SK-N-SH treated with all-trans-retinoic acid at 6 μM for 48 hours (cell line): ENCODE results near the gene KRT38.

Source experiments
- ATAC-seq: fragments of 200-7000 bp; cut with Tn5 transposase; 3 replicates; pipeline ENCODE4 v1.9.1; 2020; ENCODE audit warnings: mild to moderate bottlenecking, moderate library complexity
- ARNTL ChIP-seq: fragments of 450-650 bp; formaldehyde crosslinking; IDR thresholded peaks from 2 replicates; pipeline ENCODE4 v1.5.0; 2020; ENCODE audit warnings: low read depth, mild to moderate bottlenecking, moderate library complexity, borderline replicate concordance
- BACH2 ChIP-seq: fragments of 250-450 bp; sonication (Bioruptor Pico); IDR thresholded peaks from 2 replicates; pipeline ENCODE4 v1.9.0; 2021; ENCODE audit warnings: mild to moderate bottlenecking, borderline replicate concordance
- CSDC2 ChIP-seq: fragments of 250-450 bp; sonication (Bioruptor Pico); IDR thresholded peaks from 2 replicates; pipeline ENCODE4 v1.5.0; 2020; ENCODE audit warnings: mild to moderate bottlenecking, moderate library complexity
- CSRNP3 ChIP-seq: fragments of 250-450 bp; sonication (Bioruptor Pico); IDR thresholded peaks from 2 replicates; pipeline ENCODE4 v1.5.1; 2021; ENCODE audit warnings: mild to moderate bottlenecking, moderate library complexity
- ESRRG ChIP-seq: fragments of 250-450 bp; sonication (Bioruptor Pico); IDR thresholded peaks from 2 replicates; pipeline ENCODE4 v1.6.1; 2021; ENCODE audit warnings: mild to moderate bottlenecking
- ISL1 ChIP-seq: fragments of 250-450 bp; sonication (Bioruptor Pico); IDR thresholded peaks from 2 replicates; pipeline ENCODE4 v2.1.2; 2022; ENCODE audit warnings: mild to moderate bottlenecking, moderate library complexity
- OSR1 ChIP-seq: fragments of 250-450 bp; sonication (Bioruptor Pico); IDR thresholded peaks from 2 replicates; pipeline ENCODE4 v1.8.0; 2022; ENCODE audit warnings: moderate library complexity, mild to moderate bottlenecking, inconsistent platforms
- SNAI2 ChIP-seq: fragments of 250-450 bp; sonication (Bioruptor Pico); IDR thresholded peaks from 2 replicates; pipeline ENCODE4 v1.5.0; 2020; ENCODE audit warnings: mild to moderate bottlenecking, moderate library complexity
- TCF4 ChIP-seq: fragments of 250-450 bp; sonication (Bioruptor Pico); IDR thresholded peaks from 2 replicates; pipeline ENCODE4 v1.8.0; 2021; ENCODE audit warnings: mild to moderate bottlenecking, moderate library complexity, borderline replicate concordance
- TOX ChIP-seq: fragments of 250-450 bp; sonication (Bioruptor Pico); IDR thresholded peaks from 2 replicates; pipeline ENCODE4 v1.8.0; 2021; ENCODE audit warnings: mild to moderate bottlenecking, moderate library complexity, borderline replicate concordance
- ZC3H10 ChIP-seq: fragments of 250-450 bp; sonication (Bioruptor Pico); IDR thresholded peaks from 2 replicates; pipeline ENCODE4 v1.5.1; 2021; ENCODE audit warnings: mild to moderate bottlenecking, moderate library complexity
- ZFP30 ChIP-seq: fragments of 450-650 bp; formaldehyde crosslinking; IDR thresholded peaks from 2 replicates; pipeline ENCODE4 v1.5.0; 2022; ENCODE audit warnings: mild to moderate bottlenecking, moderate library complexity
- ZNF565 ChIP-seq: fragments of 450-650 bp; formaldehyde crosslinking; conservative IDR thresholded peaks from 2 replicates; pipeline ENCODE4 v1.5.0; 2020; ENCODE audit warnings: low read depth, mild to moderate bottlenecking, moderate library complexity
- ZNF70 ChIP-seq: fragments of 450-650 bp; formaldehyde crosslinking; IDR thresholded peaks from 2 replicates; pipeline ENCODE4 v1.5.0; 2020; ENCODE audit warnings: mild to moderate bottlenecking, moderate library complexity
- TF ChIP-seq, protein P1 (sequence below): fragments of 250-450 bp; sonication (Bioruptor Pico); IDR thresholded peaks from 2 replicates; pipeline ENCODE4 v1.5.1; 2020; ENCODE audit warnings: low read depth, mild to moderate bottlenecking, moderate library complexity
- TF ChIP-seq, protein P2 (sequence below): fragments of 250-450 bp; sonication (Bioruptor Pico); IDR thresholded peaks from 2 replicates; pipeline ENCODE4 v1.8.0; 2021; ENCODE audit warnings: low read depth, mild to moderate bottlenecking, moderate library complexity, borderline replicate concordance

KRT38 gene

GRCh38 chr17:41415411-41415810 is 25.4 kb downstream of the KRT38 start (continued):
- TF ChIP-seq BACH2 (CRISPR knock-in tag) (no peak), ZC3H10 (CRISPR knock-in tag) (no peak), CSRNP3 (CRISPR knock-in tag) (no peak), ZFP30 (CRISPR knock-in tag) (no peak), ZNF70 (no peak), TCF4 (CRISPR knock-in tag) (no peak)
- TF ChIP-seq, all 23 proteins: peak for 0

DNA sequence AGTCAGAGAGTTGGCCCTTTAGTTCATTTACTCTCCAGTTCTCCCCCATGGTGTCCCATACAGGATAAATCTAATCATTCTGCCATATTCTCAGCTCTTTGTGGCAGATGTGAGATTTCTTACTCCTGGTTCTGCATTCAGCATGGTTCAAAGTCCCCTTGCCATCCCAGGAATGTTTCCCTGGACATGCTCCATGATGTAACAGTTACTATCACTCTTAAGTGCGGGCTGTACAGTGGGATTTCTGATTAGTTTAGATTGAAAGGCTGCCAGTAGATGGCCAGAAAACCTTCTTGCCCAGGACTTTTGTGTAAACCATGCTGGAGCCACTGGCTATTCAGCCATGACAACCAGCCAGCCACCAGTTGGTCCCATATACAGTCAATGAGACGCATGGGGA is 26.8 kb downstream of the KRT38 start:
- no peak for TF ChIP-seq ESRRG (CRISPR knock-in tag)
- TF ChIP-seq, protein P1, sequence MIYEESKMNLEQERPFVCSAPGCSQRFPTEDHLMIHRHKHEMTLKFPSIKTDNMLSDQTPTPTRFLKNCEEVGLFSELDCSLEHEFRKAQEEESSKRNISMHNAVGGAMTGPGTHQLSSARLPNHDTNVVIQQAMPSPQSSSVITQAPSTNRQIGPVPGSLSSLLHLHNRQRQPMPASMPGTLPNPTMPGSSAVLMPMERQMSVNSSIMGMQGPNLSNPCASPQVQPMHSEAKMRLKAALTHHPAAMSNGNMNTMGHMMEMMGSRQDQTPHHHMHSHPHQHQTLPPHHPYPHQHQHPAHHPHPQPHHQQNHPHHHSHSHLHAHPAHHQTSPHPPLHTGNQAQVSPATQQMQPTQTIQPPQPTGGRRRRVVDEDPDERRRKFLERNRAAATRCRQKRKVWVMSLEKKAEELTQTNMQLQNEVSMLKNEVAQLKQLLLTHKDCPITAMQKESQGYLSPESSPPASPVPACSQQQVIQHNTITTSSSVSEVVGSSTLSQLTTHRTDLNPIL (CRISPR knock-in tag) = no peak
- no peak for ATAC-seq

GRCh38 chr17:41413353-41413957 is 27.3 kb downstream of the KRT38 start:
- ATAC-seq = no peak
- TF ChIP-seq ZC3H10 (CRISPR knock-in tag) = no peak
- no peak for TF ChIP-seq SNAI2 (CRISPR knock-in tag)
- TF ChIP-seq, protein P2, sequence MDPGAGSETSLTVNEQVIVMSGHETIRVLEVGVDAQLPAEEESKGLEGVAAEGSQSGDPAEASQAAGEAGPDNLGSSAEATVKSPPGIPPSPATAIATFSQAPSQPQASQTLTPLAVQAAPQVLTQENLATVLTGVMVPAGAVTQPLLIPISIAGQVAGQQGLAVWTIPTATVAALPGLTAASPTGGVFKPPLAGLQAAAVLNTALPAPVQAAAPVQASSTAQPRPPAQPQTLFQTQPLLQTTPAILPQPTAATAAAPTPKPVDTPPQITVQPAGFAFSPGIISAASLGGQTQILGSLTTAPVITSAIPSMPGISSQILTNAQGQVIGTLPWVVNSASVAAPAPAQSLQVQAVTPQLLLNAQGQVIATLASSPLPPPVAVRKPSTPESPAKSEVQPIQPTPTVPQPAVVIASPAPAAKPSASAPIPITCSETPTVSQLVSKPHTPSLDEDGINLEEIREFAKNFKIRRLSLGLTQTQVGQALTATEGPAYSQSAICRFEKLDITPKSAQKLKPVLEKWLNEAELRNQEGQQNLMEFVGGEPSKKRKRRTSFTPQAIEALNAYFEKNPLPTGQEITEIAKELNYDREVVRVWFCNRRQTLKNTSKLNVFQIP (CRISPR knock-in tag) = no peak
- TF ChIP-seq ZNF565 = no peak
- no peak for TF ChIP-seq ISL1 (CRISPR knock-in tag)
- no peak for TF ChIP-seq CSDC2 (CRISPR knock-in tag)
- TF ChIP-seq ARNTL = no peak
- TF ChIP-seq CSRNP3 (CRISPR knock-in tag) = no peak
- no peak for TF ChIP-seq ZNF70
- TF ChIP-seq, protein P1 (CRISPR knock-in tag) = no peak
- TF ChIP-seq TCF4 (CRISPR knock-in tag) = no peak
- TF ChIP-seq TOX (CRISPR knock-in tag) = no peak

DNA sequence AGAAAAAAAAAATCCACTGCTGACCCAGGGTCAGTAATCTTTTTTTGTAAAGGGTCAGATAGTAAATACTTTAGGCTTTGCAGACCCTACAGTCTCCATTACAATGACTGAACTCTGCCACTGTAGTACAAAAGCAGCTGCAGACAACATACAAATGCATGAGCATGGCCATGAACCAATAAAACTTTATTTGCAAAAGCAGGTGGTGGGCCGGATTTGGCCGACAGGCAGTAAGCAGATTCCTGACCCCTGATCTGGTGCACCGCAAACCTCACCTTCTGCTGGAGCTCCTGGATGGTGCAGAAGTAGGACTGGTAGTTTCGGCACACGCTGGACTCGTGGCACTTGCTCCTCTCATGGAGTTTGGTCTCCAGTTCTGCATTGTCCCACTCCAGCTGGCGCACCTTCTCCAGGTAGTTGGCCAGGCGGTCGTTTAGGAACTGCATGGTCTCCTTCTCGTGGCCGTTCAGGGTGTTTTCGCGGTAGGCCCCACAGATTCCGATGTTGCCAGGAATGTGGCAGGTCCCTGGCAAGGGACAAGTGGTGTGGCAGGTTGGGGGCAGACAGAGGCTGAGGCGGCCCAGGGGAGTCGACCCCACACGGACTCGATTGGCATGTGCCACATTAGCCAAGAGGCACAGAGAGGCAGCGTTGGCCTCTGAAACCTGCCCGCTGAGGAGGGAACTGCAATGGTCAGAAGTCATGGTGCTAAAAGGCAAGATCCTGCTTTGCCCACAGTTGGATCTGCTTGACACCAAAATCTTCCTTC is 29.5 kb downstream of the KRT38 start:
- TF ChIP-seq OSR1 (CRISPR knock-in tag) (no peak), CSRNP3 (CRISPR knock-in tag) (no peak), SNAI2 (CRISPR knock-in tag) (no peak)
- ATAC-seq = no peak
